ENCODE measurements around the gene DNAI2.
"Not testable (repeated sequence)": the region's sequence is repeated elsewhere in the genome, so short reads cannot be mapped to it uniquely, and the experiment has no call there.

DNAI2 gene

GRCh38 chr17:74262601-74263000 is 11.4 kb upstream of the DNAI2 start:
- no peak for DNase-seq (ENCODE audit: low spot score)
- peak overlapping the region; percentile 54 for H3K4ac ChIP-seq (ENCODE audit: low read length)
- H4K91ac ChIP-seq (ENCODE audit: low read depth, low read length, poor library complexity) = no peak overlapping the region
- H2AK5ac ChIP-seq (ENCODE audit: low read depth, low read length) = peak overlapping the region; percentile 32
- H3K4me3 ChIP-seq (ENCODE audit: low read length in 2 of 2) = no peak overlapping the region
- no CpG with 5 or more reads among the region's 7 CpGs for whole genome bisulfite sequencing, 2 donors (ENCODE audit: extremely low coverage in 2 of 2, insufficient read length in 2 of 2, insufficient replicate concordance in 1 of 2)
- no peaks in the 10 kb centered on the region for H3K9me3 ChIP-seq (replicated peaks in 1 of 2; ENCODE audit: control insufficient read depth in 2 of 2, insufficient read depth in 1 of 2, low read depth in 1 of 2, low read length in 2 of 2)
- no peaks in the 10 kb centered on the region for H3K79me1 ChIP-seq (ENCODE audit: low read depth, low read length)
- no peak overlapping the region for H3K4me2 ChIP-seq (ENCODE audit: insufficient read depth, low read length, poor library complexity, severe bottlenecking)
- H2BK15ac ChIP-seq (ENCODE audit: low read length) = no peak overlapping the region
- H2BK12ac ChIP-seq (ENCODE audit: low read length) = no peak overlapping the region
- H2AFZ ChIP-seq (ENCODE audit: low read length) = no peak overlapping the region
- H2BK5ac ChIP-seq (ENCODE audit: low read length) = no peak overlapping the region
- no peak overlapping the region for H3K14ac ChIP-seq (ENCODE audit: low read length)
- H3K36me3 ChIP-seq (replicated peaks in 1 of 2; ENCODE audit: control insufficient read depth in 2 of 2, insufficient read depth in 2 of 2, low read length in 2 of 2) = peaks cover 0 to 21% of the 10 kb centered on the region in 2 donors
- H4K8ac ChIP-seq (ENCODE audit: low read depth, low read length) = no peak overlapping the region
- H3K27ac ChIP-seq (replicated peaks; ENCODE audit: low read length) = no peak overlapping the region
- H3K4me1 ChIP-seq (ENCODE audit: control insufficient read depth in 2 of 2, insufficient read depth in 1 of 2, low read depth in 1 of 2, low read length in 2 of 2) = peaks cover 2 to 16% of the 10 kb centered on the region in 2 donors
- no peak overlapping the region for H3K23ac ChIP-seq (ENCODE audit: low read depth, low read length, poor library complexity)
- peak overlapping the region; percentile 2 for H3K18ac ChIP-seq (ENCODE audit: low read length)
- H3K27me3 ChIP-seq (ENCODE audit: control insufficient read depth in 3 of 3, insufficient read depth in 3 of 3, low read depth in 1 of 3, low read length in 3 of 3) = peaks cover 0 to 2% (median 0%) of the 10 kb centered on the region in 3 experiments
- H3K9ac ChIP-seq (ENCODE audit: low read depth, low read length, poor library complexity) = no peak overlapping the region
- H2BK120ac ChIP-seq (ENCODE audit: low read depth, low read length) = no peak overlapping the region

- H3K36me3 ChIP-seq (replicated peaks in 1 of 2; ENCODE audit: control insufficient read depth in 2 of 2, insufficient read depth in 2 of 2, low read length in 2 of 2); DNase-seq (ENCODE audit: low spot score); H2BK120ac ChIP-seq (ENCODE audit: low read depth, low read length); H2AFZ ChIP-seq (ENCODE audit: low read length); H3K4me3 ChIP-seq (ENCODE audit: low read length in 2 of 2); H2BK15ac ChIP-seq (ENCODE audit: low read length); H3K9ac ChIP-seq (ENCODE audit: low read depth, low read length, poor library complexity); H4K91ac ChIP-seq (ENCODE audit: low read depth, low read length, poor library complexity); H3K14ac ChIP-seq (ENCODE audit: low read length); H3K4ac ChIP-seq (ENCODE audit: low read length); H2AK5ac ChIP-seq (ENCODE audit: low read depth, low read length); H3K23ac ChIP-seq (ENCODE audit: low read depth, low read length, poor library complexity); H3K18ac ChIP-seq (ENCODE audit: low read length); H4K8ac ChIP-seq (ENCODE audit: low read depth, low read length); H2BK5ac ChIP-seq (ENCODE audit: low read length); H2BK12ac ChIP-seq (ENCODE audit: low read length); H3K27me3 ChIP-seq (ENCODE audit: control insufficient read depth in 3 of 3, insufficient read depth in 3 of 3, low read depth in 1 of 3, low read length in 3 of 3); H3K9me3 ChIP-seq (replicated peaks in 1 of 2; ENCODE audit: control insufficient read depth in 2 of 2, insufficient read depth in 1 of 2, low read depth in 1 of 2, low read length in 2 of 2); H3K79me1 ChIP-seq (ENCODE audit: low read depth, low read length); H3K27ac ChIP-seq (replicated peaks; ENCODE audit: low read length); H3K4me2 ChIP-seq (ENCODE audit: insufficient read depth, low read length, poor library complexity, severe bottlenecking): not testable (repeated sequence)
- H3K4me1 ChIP-seq (ENCODE audit: control insufficient read depth in 2 of 2, insufficient read depth in 1 of 2, low read depth in 1 of 2, low read length in 2 of 2) = peaks cover 13 to 17% of the 10 kb centered on the region in 2 donors
- WGBS, 2 donors (ENCODE audit: extremely low coverage in 2 of 2, insufficient read length in 2 of 2, insufficient replicate concordance in 1 of 2) = no CpG with 5 or more reads among the region's 4 CpGs
Observed at GRCh38 chr17:74267054-74267453, 7.0 kb upstream of the DNAI2 start.

- DNase-seq (ENCODE audit: low spot score) = no peak
- no peaks in the 10 kb centered on the region for H3K27me3 ChIP-seq (ENCODE audit: control insufficient read depth in 3 of 3, insufficient read depth in 3 of 3, low read depth in 1 of 3, low read length in 3 of 3)
- no peak overlapping the region for H3K18ac ChIP-seq (ENCODE audit: low read length)
- H3K4ac ChIP-seq (ENCODE audit: low read length) = no peak overlapping the region
- H3K9me3 ChIP-seq (replicated peaks in 1 of 2; ENCODE audit: control insufficient read depth in 2 of 2, insufficient read depth in 1 of 2, low read depth in 1 of 2, low read length in 2 of 2) = no peaks in the 10 kb centered on the region
- H3K4me2 ChIP-seq (ENCODE audit: insufficient read depth, low read length, poor library complexity, severe bottlenecking) = no peak overlapping the region
- H2BK120ac ChIP-seq (ENCODE audit: low read depth, low read length) = no peak overlapping the region
- no peak overlapping the region for H2BK15ac ChIP-seq (ENCODE audit: low read length)
- no peak overlapping the region for H2BK5ac ChIP-seq (ENCODE audit: low read length)
- no peak overlapping the region for H3K14ac ChIP-seq (ENCODE audit: low read length)
- peaks cover 18 to 22% of the 10 kb centered on the region in 2 donors for H3K4me1 ChIP-seq (ENCODE audit: control insufficient read depth in 2 of 2, insufficient read depth in 1 of 2, low read depth in 1 of 2, low read length in 2 of 2)
- no CpG with 5 or more reads among the region's 7 CpGs for WGBS, 2 donors (ENCODE audit: extremely low coverage in 2 of 2, insufficient read length in 2 of 2, insufficient replicate concordance in 1 of 2)
- no peak overlapping the region for H2BK12ac ChIP-seq (ENCODE audit: low read length)
- no peaks in the 10 kb centered on the region for H3K36me3 ChIP-seq (replicated peaks in 1 of 2; ENCODE audit: control insufficient read depth in 2 of 2, insufficient read depth in 2 of 2, low read length in 2 of 2)
- no peak overlapping the region for H4K8ac ChIP-seq (ENCODE audit: low read depth, low read length)
- H2AK5ac ChIP-seq (ENCODE audit: low read depth, low read length) = no peak overlapping the region
- no peak overlapping the region for H4K91ac ChIP-seq (ENCODE audit: low read depth, low read length, poor library complexity)
- H3K79me1 ChIP-seq (ENCODE audit: low read depth, low read length) = no peaks in the 10 kb centered on the region
- no peak overlapping the region for H3K23ac ChIP-seq (ENCODE audit: low read depth, low read length, poor library complexity)
- no peak overlapping the region for H3K27ac ChIP-seq (replicated peaks; ENCODE audit: low read length)
- H3K9ac ChIP-seq (ENCODE audit: low read depth, low read length, poor library complexity) = no peak overlapping the region
- no peak overlapping the region for H3K4me3 ChIP-seq (ENCODE audit: low read length in 2 of 2)
- H2AFZ ChIP-seq (ENCODE audit: low read length) = no peak overlapping the region
Observed at GRCh38 chr17:74267579-74267978, 6.5 kb upstream of the DNAI2 start.

- Histone ChIP-seq H2BK15ac (ENCODE audit: low read length) (no peak overlapping the region), H3K9ac (ENCODE audit: low read depth, low read length, poor library complexity) (no peak overlapping the region), H3K27ac (replicated peaks; ENCODE audit: low read length) (no peak overlapping the region), H2BK12ac (ENCODE audit: low read length) (no peak overlapping the region), H3K14ac (ENCODE audit: low read length) (no peak overlapping the region), H3K36me3 (replicated peaks in 1 of 2; ENCODE audit: control insufficient read depth in 2 of 2, insufficient read depth in 2 of 2, low read length in 2 of 2) (no peaks in the 10 kb centered on the region), H3K4ac (ENCODE audit: low read length) (no peak overlapping the region), H4K8ac (ENCODE audit: low read depth, low read length) (no peak overlapping the region), H3K4me3 (ENCODE audit: low read length in 2 of 2) (no peak overlapping the region), H2AFZ (ENCODE audit: low read length) (no peak overlapping the region), H3K4me2 (ENCODE audit: insufficient read depth, low read length, poor library complexity, severe bottlenecking) (no peak overlapping the region), H3K9me3 (replicated peaks in 1 of 2; ENCODE audit: control insufficient read depth in 2 of 2, insufficient read depth in 1 of 2, low read depth in 1 of 2, low read length in 2 of 2) (no peaks in the 10 kb centered on the region), H2AK5ac (ENCODE audit: low read depth, low read length) (no peak overlapping the region), H3K23ac (ENCODE audit: low read depth, low read length, poor library complexity) (no peak overlapping the region), H3K27me3 (ENCODE audit: control insufficient read depth in 3 of 3, insufficient read depth in 3 of 3, low read depth in 1 of 3, low read length in 3 of 3) (no peaks in the 10 kb centered on the region), H3K79me1 (ENCODE audit: low read depth, low read length) (no peaks in the 10 kb centered on the region), H3K18ac (ENCODE audit: low read length) (no peak overlapping the region), H2BK5ac (ENCODE audit: low read length) (peak overlapping the region; percentile 4), H2BK120ac (ENCODE audit: low read depth, low read length) (no peak overlapping the region), H3K4me1 (ENCODE audit: control insufficient read depth in 2 of 2, insufficient read depth in 1 of 2, low read depth in 1 of 2, low read length in 2 of 2) (peaks cover 21 to 27% of the 10 kb centered on the region in 2 donors), H4K91ac (ENCODE audit: low read depth, low read length, poor library complexity) (no peak overlapping the region)
- WGBS, 2 donors (ENCODE audit: extremely low coverage in 2 of 2, insufficient read length in 2 of 2, insufficient replicate concordance in 1 of 2) = no CpG with 5 or more reads among the region's 17 CpGs
- no peak for DNase-seq (ENCODE audit: low spot score)
Observed at GRCh38 chr17:74267987-74268499, 6.0 kb upstream of the DNAI2 start.

Data from neuronal stem cell (in vitro differentiated cells).